Measurements from ENCODE around the gene PRPS1. TPM values are rescaled to one million over a fixed set of nuclear protein-coding genes. Genes with fewer than 3 reads are reported as not detected.
A peak's percentile ranks its signal among the peaks of the same experiment; 100 is the strongest.

The PRPS1 gene
- total and polyA plus RNA-seq, 2 donors (not counting 1 experiment from before 2014, with no cell fraction given) = 17.0 to 104 TPM

DNA sequence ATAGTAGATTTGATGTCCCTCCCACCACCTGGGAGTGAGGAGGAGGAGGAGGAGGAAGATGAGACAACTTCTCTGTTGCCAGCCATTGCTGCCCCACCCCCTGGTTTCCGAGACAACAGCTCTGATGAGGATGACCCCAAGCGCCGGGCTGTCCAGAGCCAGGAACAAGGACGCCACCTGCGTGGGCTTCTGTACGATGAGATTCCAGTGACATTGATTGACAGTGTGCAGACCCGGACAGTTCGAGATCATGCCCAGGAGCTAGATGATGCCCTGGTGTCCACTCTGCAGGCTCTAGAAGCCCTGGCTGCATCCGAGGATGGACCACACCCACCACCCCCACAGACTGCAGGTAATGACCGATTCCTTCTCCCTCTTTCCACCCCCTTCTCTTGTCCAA is 30.5 kb upstream of the PRPS1 start:
- no peak overlapping the region for H3K27ac ChIP-seq (ENCODE audit: insufficient read depth, low read length)
- no peaks in the 10 kb centered on the region for H4K20me1 ChIP-seq (ENCODE audit: control insufficient read depth, extremely low read depth, insufficient read depth, low read length)
- H2AFZ ChIP-seq (ENCODE audit: low read length) = no peak overlapping the region
- no peaks in the 10 kb centered on the region for H3K79me2 ChIP-seq (ENCODE audit: control insufficient read depth, insufficient read depth, low read length)
- H3K36me3 ChIP-seq (ENCODE audit: control insufficient read depth, insufficient read depth, low read length) = no peaks in the 10 kb centered on the region
- H3K9me3 ChIP-seq (ENCODE audit: control insufficient read depth, insufficient read depth, low read depth, low read length) = no peaks in the 10 kb centered on the region
- no peaks in the 10 kb centered on the region for H3K27me3 ChIP-seq (ENCODE audit: control insufficient read depth, insufficient read depth, low read length)
- TF ChIP-seq, protein P1, sequence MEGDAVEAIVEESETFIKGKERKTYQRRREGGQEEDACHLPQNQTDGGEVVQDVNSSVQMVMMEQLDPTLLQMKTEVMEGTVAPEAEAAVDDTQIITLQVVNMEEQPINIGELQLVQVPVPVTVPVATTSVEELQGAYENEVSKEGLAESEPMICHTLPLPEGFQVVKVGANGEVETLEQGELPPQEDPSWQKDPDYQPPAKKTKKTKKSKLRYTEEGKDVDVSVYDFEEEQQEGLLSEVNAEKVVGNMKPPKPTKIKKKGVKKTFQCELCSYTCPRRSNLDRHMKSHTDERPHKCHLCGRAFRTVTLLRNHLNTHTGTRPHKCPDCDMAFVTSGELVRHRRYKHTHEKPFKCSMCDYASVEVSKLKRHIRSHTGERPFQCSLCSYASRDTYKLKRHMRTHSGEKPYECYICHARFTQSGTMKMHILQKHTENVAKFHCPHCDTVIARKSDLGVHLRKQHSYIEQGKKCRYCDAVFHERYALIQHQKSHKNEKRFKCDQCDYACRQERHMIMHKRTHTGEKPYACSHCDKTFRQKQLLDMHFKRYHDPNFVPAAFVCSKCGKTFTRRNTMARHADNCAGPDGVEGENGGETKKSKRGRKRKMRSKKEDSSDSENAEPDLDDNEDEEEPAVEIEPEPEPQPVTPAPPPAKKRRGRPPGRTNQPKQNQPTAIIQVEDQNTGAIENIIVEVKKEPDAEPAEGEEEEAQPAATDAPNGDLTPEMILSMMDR (conservative IDR thresholded peaks at IDR 0.05 in 1 of 2, IDR thresholded peaks at IDR 0.05 in 1 of 2; ENCODE audit: low read depth in 1 of 2, low read length in 2 of 2) = no peak
- no peak for TF ChIP-seq EZH2 (IDR thresholded peaks at IDR 0.05; ENCODE audit: low read length, missing control alignments)
- H3K4me2 ChIP-seq (ENCODE audit: extremely low read depth, insufficient read depth, low read length) = no peak overlapping the region
- H3K9ac ChIP-seq (ENCODE audit: insufficient read depth, low read length) = no peak overlapping the region
- H3K4me3 ChIP-seq (replicated peaks in 1 of 4; ENCODE audit: control extremely low read depth in 1 of 4, insufficient read depth in 1 of 4, low read depth in 3 of 4, low read length in 4 of 4) = no peak overlapping the region
- no peaks in the 10 kb centered on the region for H3K4me1 ChIP-seq (ENCODE audit: control insufficient read depth, extremely low read depth, insufficient read depth, low read length)
- no peak for DNase-seq (ENCODE audit: low read depth in 2 of 2)

DNA sequence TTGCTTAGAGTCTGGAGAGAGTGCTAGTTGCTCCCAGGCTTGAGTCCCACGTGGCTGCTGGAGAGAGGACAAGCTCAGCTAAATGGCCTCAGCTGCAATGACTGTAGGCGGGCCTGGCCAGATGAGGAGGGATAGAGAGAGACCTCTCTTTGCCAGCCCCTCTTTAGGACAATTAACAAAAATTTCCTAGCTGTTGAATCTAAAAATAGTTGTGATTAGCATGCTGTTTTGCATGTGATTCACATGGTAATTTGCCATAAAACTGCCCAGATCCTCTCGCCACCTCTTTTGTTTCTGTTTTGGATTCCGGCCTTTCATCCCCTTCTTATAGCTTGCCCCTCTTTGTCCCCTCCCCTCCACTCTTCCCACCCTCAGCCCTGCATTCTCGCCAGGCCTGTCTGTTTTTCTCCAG is 28.9 kb upstream of the PRPS1 start:
- Histone ChIP-seq H3K9me3 (ENCODE audit: control insufficient read depth, insufficient read depth, low read depth, low read length) (no peaks in the 10 kb centered on the region), H4K20me1 (ENCODE audit: control insufficient read depth, extremely low read depth, insufficient read depth, low read length) (no peaks in the 10 kb centered on the region), H3K4me3 (replicated peaks in 1 of 4; ENCODE audit: control extremely low read depth in 1 of 4, insufficient read depth in 1 of 4, low read depth in 3 of 4, low read length in 4 of 4) (no peak overlapping the region), H3K9ac (ENCODE audit: insufficient read depth, low read length) (no peak overlapping the region), H2AFZ (ENCODE audit: low read length) (no peak overlapping the region), H3K4me1 (ENCODE audit: control insufficient read depth, extremely low read depth, insufficient read depth, low read length) (no peaks in the 10 kb centered on the region), H3K79me2 (ENCODE audit: control insufficient read depth, insufficient read depth, low read length) (no peaks in the 10 kb centered on the region), H3K27me3 (ENCODE audit: control insufficient read depth, insufficient read depth, low read length) (no peaks in the 10 kb centered on the region), H3K36me3 (ENCODE audit: control insufficient read depth, insufficient read depth, low read length) (no peaks in the 10 kb centered on the region), H3K4me2 (ENCODE audit: extremely low read depth, insufficient read depth, low read length) (no peak overlapping the region), H3K27ac (ENCODE audit: insufficient read depth, low read length) (no peak overlapping the region)
- TF ChIP-seq EZH2 (IDR thresholded peaks at IDR 0.05; ENCODE audit: low read length, missing control alignments) = no peak
- TF ChIP-seq, protein P1 (conservative IDR thresholded peaks at IDR 0.05 in 1 of 2, IDR thresholded peaks at IDR 0.05 in 1 of 2; ENCODE audit: low read depth in 1 of 2, low read length in 2 of 2) = no peak
- peak in 1 of 2 donors; percentile 25 for DNase-seq (ENCODE audit: low read depth in 2 of 2)

DNA sequence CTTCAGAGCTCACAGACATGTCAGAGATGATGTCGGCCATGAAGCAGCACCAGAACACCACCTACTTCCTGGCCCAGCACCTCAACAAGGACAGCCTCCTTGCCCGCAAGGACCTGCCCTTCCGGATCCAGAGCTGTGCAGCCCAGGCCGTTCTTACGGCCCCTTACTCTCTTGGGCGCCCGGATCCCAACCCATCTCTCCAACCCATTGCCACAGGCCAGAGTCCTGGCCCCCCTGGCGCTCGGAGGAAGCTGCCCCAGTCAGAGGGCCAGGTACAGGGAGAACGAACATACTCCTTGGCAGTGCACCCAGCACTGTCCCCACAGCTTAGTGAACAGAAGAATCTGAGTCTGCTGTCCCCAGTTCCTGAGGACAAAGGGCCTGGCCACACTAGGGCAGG is 27.9 kb upstream of the PRPS1 start:
- TF ChIP-seq, protein P1 (conservative IDR thresholded peaks at IDR 0.05 in 1 of 2, IDR thresholded peaks at IDR 0.05 in 1 of 2; ENCODE audit: low read depth in 1 of 2, low read length in 2 of 2) = no peak
- TF ChIP-seq EZH2 (IDR thresholded peaks at IDR 0.05; ENCODE audit: low read length, missing control alignments) = no peak
- Histone ChIP-seq H3K27me3 (ENCODE audit: control insufficient read depth, insufficient read depth, low read length) (no peaks in the 10 kb centered on the region), H3K9me3 (ENCODE audit: control insufficient read depth, insufficient read depth, low read depth, low read length) (no peaks in the 10 kb centered on the region), H4K20me1 (ENCODE audit: control insufficient read depth, extremely low read depth, insufficient read depth, low read length) (no peaks in the 10 kb centered on the region), H2AFZ (ENCODE audit: low read length) (no peak overlapping the region), H3K4me2 (ENCODE audit: extremely low read depth, insufficient read depth, low read length) (no peak overlapping the region), H3K27ac (ENCODE audit: insufficient read depth, low read length) (no peak overlapping the region), H3K36me3 (ENCODE audit: control insufficient read depth, insufficient read depth, low read length) (no peaks in the 10 kb centered on the region), H3K4me3 (replicated peaks in 1 of 4; ENCODE audit: control extremely low read depth in 1 of 4, insufficient read depth in 1 of 4, low read depth in 3 of 4, low read length in 4 of 4) (no peak overlapping the region), H3K9ac (ENCODE audit: insufficient read depth, low read length) (no peak overlapping the region), H3K79me2 (ENCODE audit: control insufficient read depth, insufficient read depth, low read length) (no peaks in the 10 kb centered on the region), H3K4me1 (ENCODE audit: control insufficient read depth, extremely low read depth, insufficient read depth, low read length) (no peaks in the 10 kb centered on the region)
- no peak for DNase-seq (ENCODE audit: low read depth in 2 of 2)

Measured in fibroblast of lung (primary cell).